ENCODE data around the gene TMEM38B. TPM values are rescaled to one million over a fixed set of nuclear protein-coding genes. Genes with fewer than 3 reads are reported as not detected.

TMEM38B gene
- total RNA-seq, 1 experiment from 2014 or later: 48.6 TPM

- peaks cover 26% of the 10 kb centered on the region for H3K4me1 Mint-ChIP-seq (ENCODE audit: low read depth, unreplicated experiment)
- intact Hi-C loops (cut with micrococcal nuclease; ENCODE audit: unreplicated experiment): no loop called here
- H3K27ac Mint-ChIP-seq (ENCODE audit: unreplicated experiment): no peak overlapping the region
- no peak for TF ChIP-seq CTCF (IDR thresholded peaks at IDR 0.05; ENCODE audit: insufficient read depth in 1 of 2, low read depth in 1 of 2, low read length in 1 of 2, severe bottlenecking in 1 of 2, unreplicated experiment in 1 of 2)
- Histone ChIP-seq H3K4me3 (ENCODE audit: low read depth, low read length) (no peak overlapping the region), H3K9me3 (no peaks in the 10 kb centered on the region), H3K36me3 (ENCODE audit: control insufficient read depth, insufficient read depth, low read length) (no peaks in the 10 kb centered on the region), H3K27me3 (replicated peaks; ENCODE audit: control insufficient read depth, insufficient read depth, low read length) (no peaks in the 10 kb centered on the region), H3K4me1 (peaks cover 21% of the 10 kb centered on the region; the same call in 1 of the 2 replicates)
- BruUV-seq (replicated peaks): no TSS peak
- CTCF ChIA-PET: no interaction called here
- POLR2A ChIA-PET: no interaction called here
- no peak for DNase-seq
- no peaks in the 10 kb centered on the region for H3K9me3 Mint-ChIP-seq (ENCODE audit: unreplicated experiment)
- no peaks in the 10 kb centered on the region for H3K27me3 Mint-ChIP-seq (ENCODE audit: insufficient read depth, unreplicated experiment)
- no peak overlapping the region for H3K4me3 Mint-ChIP-seq (ENCODE audit: unreplicated experiment)
- H3K36me3 Mint-ChIP-seq (ENCODE audit: insufficient read depth, unreplicated experiment): no peaks in the 10 kb centered on the region
These were observed 23.6 kb upstream of the TMEM38B start for GRCh38 chr9:105670775-105671174.

DNA sequence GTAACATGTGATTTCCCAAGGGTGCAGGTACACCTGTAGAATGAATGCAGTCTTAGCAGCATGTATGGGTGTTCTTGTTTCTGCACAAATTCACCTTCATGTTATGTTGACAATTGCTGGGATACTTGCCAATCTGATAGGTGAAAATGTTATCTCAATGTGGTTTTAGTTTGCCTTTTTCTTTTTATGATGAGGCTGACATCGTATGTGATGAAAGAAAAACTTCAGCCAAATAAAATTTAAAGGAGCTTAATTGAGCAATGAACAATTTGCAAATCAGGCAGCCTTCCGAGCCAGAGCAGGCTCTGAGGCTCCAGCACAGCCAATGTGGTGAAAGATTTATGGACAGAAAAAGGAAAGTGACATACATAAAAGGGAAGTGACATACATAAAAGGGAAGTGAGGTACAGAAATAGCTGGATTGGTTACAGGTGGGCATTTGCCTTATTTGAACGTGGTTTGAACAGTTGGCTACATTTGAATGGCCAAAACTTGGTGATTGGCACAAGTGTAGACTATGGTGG lies 21.6 kb upstream of the TMEM38B start:
- Histone ChIP-seq H3K9me3 (no peaks in the 10 kb centered on the region), H3K4me3 (ENCODE audit: low read depth, low read length) (no peak overlapping the region), H3K4me1 (peaks cover 16% of the 10 kb centered on the region; the same call in 1 of the 2 replicates), H3K27me3 (replicated peaks; ENCODE audit: control insufficient read depth, insufficient read depth, low read length) (no peaks in the 10 kb centered on the region), H3K36me3 (ENCODE audit: control insufficient read depth, insufficient read depth, low read length) (no peaks in the 10 kb centered on the region)
- H3K4me1 Mint-ChIP-seq (ENCODE audit: low read depth, unreplicated experiment): peaks cover 12% of the 10 kb centered on the region
- no peaks in the 10 kb centered on the region for H3K9me3 Mint-ChIP-seq (ENCODE audit: unreplicated experiment)
- CTCF ChIA-PET: no interaction called here
- no peaks in the 10 kb centered on the region for H3K36me3 Mint-ChIP-seq (ENCODE audit: insufficient read depth, unreplicated experiment)
- no peaks in the 10 kb centered on the region for H3K27me3 Mint-ChIP-seq (ENCODE audit: insufficient read depth, unreplicated experiment)
- H3K4me3 Mint-ChIP-seq (ENCODE audit: unreplicated experiment): no peak overlapping the region
- intact Hi-C loops (cut with micrococcal nuclease; ENCODE audit: unreplicated experiment): no loop called here
- BruUV-seq (replicated peaks): no TSS peak
- POLR2A ChIA-PET: no interaction called here
- DNase-seq: no peak
- TF ChIP-seq CTCF (IDR thresholded peaks at IDR 0.05; ENCODE audit: insufficient read depth in 1 of 2, low read depth in 1 of 2, low read length in 1 of 2, severe bottlenecking in 1 of 2, unreplicated experiment in 1 of 2): no peak
- H3K27ac Mint-ChIP-seq (ENCODE audit: unreplicated experiment): no peak overlapping the region

DNA sequence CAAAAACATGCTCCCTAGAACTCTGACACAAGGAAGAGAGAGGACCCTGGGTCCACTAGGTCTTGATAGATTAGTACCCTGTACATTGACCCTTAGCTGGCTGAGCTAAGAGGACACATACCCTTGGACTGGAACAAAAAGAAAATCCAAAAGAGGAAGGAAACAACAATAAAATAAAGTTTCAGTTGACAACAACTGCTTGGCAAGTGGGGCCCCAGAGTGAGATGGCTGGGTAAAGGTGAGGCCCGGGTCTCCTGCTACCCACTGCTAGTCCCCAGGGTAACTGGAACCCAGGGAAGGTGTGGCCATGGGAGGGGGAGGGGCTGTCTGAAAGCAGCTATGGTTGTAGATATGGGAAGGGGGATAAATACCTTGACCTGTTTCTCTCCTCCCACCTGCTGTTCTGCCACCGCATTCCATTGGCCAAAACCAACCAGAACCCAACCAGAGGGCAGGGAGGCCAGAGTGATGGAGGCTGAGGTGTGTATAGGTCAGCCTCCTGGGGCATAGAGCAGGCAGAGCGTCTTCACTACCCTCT lies 20.4 kb upstream of the TMEM38B start:
- Histone ChIP-seq H3K27me3 (replicated peaks; ENCODE audit: control insufficient read depth, insufficient read depth, low read length) (no peaks in the 10 kb centered on the region), H3K36me3 (ENCODE audit: control insufficient read depth, insufficient read depth, low read length) (no peaks in the 10 kb centered on the region), H3K9me3 (no peaks in the 10 kb centered on the region), H3K4me3 (ENCODE audit: low read depth, low read length) (no peak overlapping the region), H3K4me1 (peaks cover 17% of the 10 kb centered on the region)
- TF ChIP-seq CTCF (IDR thresholded peaks at IDR 0.05; ENCODE audit: insufficient read depth in 1 of 2, low read depth in 1 of 2, low read length in 1 of 2, severe bottlenecking in 1 of 2, unreplicated experiment in 1 of 2): no peak
- Mint-ChIP-seq H3K27ac (ENCODE audit: unreplicated experiment) (no peak overlapping the region), H3K4me1 (ENCODE audit: low read depth, unreplicated experiment) (peaks cover 8% of the 10 kb centered on the region), H3K27me3 (ENCODE audit: insufficient read depth, unreplicated experiment) (no peaks in the 10 kb centered on the region), H3K36me3 (ENCODE audit: insufficient read depth, unreplicated experiment) (no peaks in the 10 kb centered on the region), H3K9me3 (ENCODE audit: unreplicated experiment) (no peaks in the 10 kb centered on the region), H3K4me3 (ENCODE audit: unreplicated experiment) (no peak overlapping the region)
- no peak for DNase-seq
- BruUV-seq (replicated peaks): no TSS peak
- POLR2A ChIA-PET: no interaction called here
- CTCF ChIA-PET: no interaction called here
- intact Hi-C loops (cut with micrococcal nuclease; ENCODE audit: unreplicated experiment): no loop called here

All from Caco-2 (cell line).